K562 (cell line): ENCODE data around the gene KCNAB1. TPM values are rescaled to one million over a fixed set of nuclear protein-coding genes. Genes with fewer than 3 reads are reported as not detected.

Source experiments
- ATAC-seq: fragments of 200-7000 bp; cut with Tn5 transposase; 3 replicates; pipeline ENCODE4 v1.9.1; 2020; ENCODE audit warnings: moderate library complexity
- BruUV-seq: library from RNA; stranded (reverse); fragments of 400-500 nt; replicated peaks from 2 replicates; lab custom pipeline; 2021; lab: Mats Ljungman, UMichigan
- CTCF ChIA-PET: fragments of 300-600 bp; formaldehyde crosslinking; extraction: SDS; loops from one replicate; lab custom pipeline; 2021; ENCODE audit warnings: low intra/inter-chr PET ratio; lab: Yijun Ruan, JAX
- POLR2A ChIA-PET: fragments of 300-600, 350-650 bp; sonication (Branson Sonifier 250); formaldehyde crosslinking; extraction: SDS; loops from one replicate; lab custom pipeline; 2021; ENCODE audit warnings: antibody characterized with exemption, inconsistent platforms; lab: Yijun Ruan, JAX
- DNase-seq, 4 experiments: peaks; one replicate each; pipeline versions ENCODE4 v3.0.0 to v3.0.0-alpha.2; 2011 to 2018; ENCODE audit warnings: low spot score in 3 of 4, mixed read lengths in 3 of 4; ENCODE audit errors: extremely low read depth in 1 of 4
- FAIRE-seq: peaks from 2 replicates; lab custom pipeline; 2011; peaks lifted over from hg19 to GRCh38; lab: Jason Lieb, UNC
- H2AFZ ChIP-seq: 2 replicates; pipeline ENCODE4 v1.6.0; 2011; ENCODE audit warnings: low read depth, low read length, control low read depth, inconsistent platforms
- H3K27ac ChIP-seq: fragments of 200-600 bp; 3 replicates; pipeline ENCODE4 v1.8.0; 2011; ENCODE audit warnings: low read depth, mild to moderate bottlenecking, control low read depth, inconsistent platforms, low read length, moderate library complexity, mixed read lengths; ENCODE audit errors: extremely low read depth
- H3K27me3 ChIP-seq, 2 experiments: fragments of 300-600 bp in 1 of 2; 2 replicates in 1 of 2; 3 replicates in 1 of 2; pipeline versions ENCODE4 v1.6.0 to v1.8.0; 2011; ENCODE audit warnings: inconsistent platforms in 2 of 2, low read length in 2 of 2, mild to moderate bottlenecking in 1 of 2, mixed read lengths in 1 of 2, moderate library complexity in 1 of 2; ENCODE audit not compliant: control insufficient read depth in 2 of 2, insufficient read depth in 2 of 2
- H3K36me3 ChIP-seq: fragments of 300-600 bp; 3 replicates; pipeline ENCODE4 v1.8.0; 2011; ENCODE audit warnings: mild to moderate bottlenecking, low read length, inconsistent platforms; ENCODE audit not compliant: control insufficient read depth, insufficient read depth
- H3K4me1 ChIP-seq, 2 experiments: fragments of 200-600 bp in 1 of 2; replicated peaks in 1 of 2; 2 replicates in 1 of 2; 3 replicates in 1 of 2; pipeline versions ENCODE4 v1.5.1 to v1.8.0; 2011; ENCODE audit warnings: inconsistent platforms in 2 of 2, low read length in 2 of 2, mild to moderate bottlenecking in 1 of 2, mixed read lengths in 1 of 2, moderate library complexity in 1 of 2; ENCODE audit not compliant: control insufficient read depth in 2 of 2, insufficient read depth in 2 of 2
- H3K4me2 ChIP-seq: 2 replicates; pipeline ENCODE4 v1.6.1; 2011; ENCODE audit warnings: low read length, control low read depth, inconsistent platforms, mixed read lengths; ENCODE audit not compliant: insufficient read depth
- H3K4me3 ChIP-seq: fragments of 200-600 bp; sonication (generic), shearing (Covaris generic); 2 replicates; pipeline ENCODE4 v1.5.1; 2016; ENCODE audit warnings: control low read depth, inconsistent platforms
- H3K79me2 ChIP-seq: fragments of 200-600 bp; 3 replicates; pipeline ENCODE4 v1.8.0; 2011; ENCODE audit warnings: low read length, inconsistent platforms; ENCODE audit not compliant: control insufficient read depth, insufficient read depth
- H3K9ac ChIP-seq, 2 experiments: 2 replicates each; pipeline versions ENCODE4 v1.6.0 to v1.6.1; 2011; ENCODE audit warnings: low read depth in 2 of 2, low read length in 2 of 2, control low read depth in 1 of 2, inconsistent platforms in 1 of 2, mild to moderate bottlenecking in 1 of 2, mixed read lengths in 1 of 2; ENCODE audit not compliant: insufficient read depth in 1 of 2
- H3K9me1 ChIP-seq: one replicate; pipeline ENCODE4 v1.6.0; 2011; ENCODE audit warnings: inconsistent platforms, mild to moderate bottlenecking, low read length, moderate library complexity; ENCODE audit not compliant: control insufficient read depth, insufficient read depth
- H3K9me3 ChIP-seq: replicated peaks from 2 replicates; pipeline ENCODE4 v1.5.1; 2011; ENCODE audit warnings: low read depth, low read length, inconsistent platforms; ENCODE audit not compliant: control insufficient read depth, insufficient read depth
- H4K20me1 ChIP-seq: replicated peaks from 2 replicates; pipeline ENCODE4 v1.6.1; 2011; ENCODE audit warnings: low read length, inconsistent platforms, mixed read lengths; ENCODE audit not compliant: control insufficient read depth, insufficient read depth
- ESRRB ChIP-seq: fragments of 250-450 bp; sonication (Bioruptor Pico); IDR thresholded peaks from 2 replicates; pipeline ENCODE4 v1.5.0; 2020; ENCODE audit warnings: mild to moderate bottlenecking, moderate library complexity, borderline replicate concordance
- HMG20A ChIP-seq: fragments of 450-650 bp; formaldehyde crosslinking; conservative IDR thresholded peaks from 2 replicates; pipeline ENCODE4 v1.4.0; 2020; ENCODE audit warnings: mild to moderate bottlenecking, mixed read lengths
- MYNN ChIP-seq, 2 experiments: sonication (generic); formaldehyde crosslinking in 1 of 2; IDR thresholded peaks; 2 replicates each; pipeline versions ENCODE4 v1.5.0 to v1.6.1; 2016 to 2020; ENCODE audit warnings: antibody characterized with exemption in 1 of 2, missing genetic modification reagents in 1 of 2
- NCOA1 ChIP-seq: fragments of 450-650 bp; IDR thresholded peaks from 2 replicates; pipeline ENCODE4 v1.6.1; 2016; ENCODE audit warnings: low read depth
- NFYB ChIP-seq: IDR thresholded peaks from 2 replicates; pipeline ENCODE4 v1.6.1; 2011; ENCODE audit warnings: mild to moderate bottlenecking, moderate library complexity; ENCODE audit not compliant: insufficient read length; ENCODE audit errors: extremely low read depth
- NR3C1 ChIP-seq: sonication (generic); formaldehyde crosslinking; IDR thresholded peaks from 2 replicates; pipeline ENCODE4 v1.8.1; 2022; ENCODE audit warnings: missing genetic modification reagents
- PBX2 ChIP-seq, 2 experiments: IDR thresholded peaks in 1 of 2; conservative IDR thresholded peaks in 1 of 2; 2 replicates each; pipeline ENCODE4 v1.6.1; 2016; ENCODE audit warnings: low read depth in 2 of 2, mild to moderate bottlenecking in 1 of 2, missing compliant biosample characterization in 1 of 2, missing genetic modification characterization in 1 of 2, moderate library complexity in 1 of 2
- PHTF2 ChIP-seq: fragments of 250-450 bp; sonication (Bioruptor Pico); IDR thresholded peaks from 2 replicates; pipeline ENCODE4 v1.5.0; 2021; ENCODE audit warnings: mild to moderate bottlenecking
- RBM22 ChIP-seq: fragments of 200-400 bp; formaldehyde crosslinking; IDR thresholded peaks from 2 replicates; pipeline ENCODE4 v1.6.1; 2018; ENCODE audit warnings: low read length, low read depth; ENCODE audit not compliant: poor library complexity, severe bottlenecking
- RHOXF2B ChIP-seq: fragments of 250-450 bp; sonication (Bioruptor Pico); conservative IDR thresholded peaks from 2 replicates; pipeline ENCODE4 v1.5.1; 2021
- SETDB1 ChIP-seq: IDR thresholded peaks from one replicate; pipeline ENCODE4 v1.6.1; 2012; ENCODE audit warnings: low read length, control low read depth, inconsistent platforms
- STAT5B ChIP-seq: fragments of 250-450 bp; sonication (Bioruptor Pico); IDR thresholded peaks from 2 replicates; pipeline ENCODE4 v1.8.0; 2021; ENCODE audit warnings: mild to moderate bottlenecking, inconsistent platforms
- TAF15 ChIP-seq: fragments of 200-400 bp; formaldehyde crosslinking; IDR thresholded peaks from 2 replicates; pipeline ENCODE4 v1.6.1; 2017; ENCODE audit warnings: mild to moderate bottlenecking, low read depth, low read length, moderate library complexity
- TCF7 ChIP-seq: sonication (generic); IDR thresholded peaks from 2 replicates; pipeline ENCODE4 v1.6.1; 2016; ENCODE audit warnings: antibody characterized with exemption, borderline replicate concordance
- ZNF124 ChIP-seq: sonication (generic); formaldehyde crosslinking; IDR thresholded peaks from 2 replicates; pipeline ENCODE4 v1.8.1; 2022; ENCODE audit warnings: missing genetic modification reagents
- ZNF764 ChIP-seq: fragments of 250-450 bp; sonication (Bioruptor Pico); IDR thresholded peaks from 2 replicates; pipeline ENCODE4 v1.4.0; 2020; ENCODE audit warnings: low read depth, mild to moderate bottlenecking, moderate library complexity
- WGBS: fragments of 100-300 bp; shearing (Covaris generic); methylation state at CpG from one replicate; pipeline ENCODE4 v1.1.6; 2016; ENCODE audit warnings: low coverage, mixed read lengths; ENCODE audit not compliant: insufficient coverage; ENCODE audit errors: missing lambda C conversion rate; 5-methylcytosine and 5-hydroxymethylcytosine counted together
- in situ Hi-C: fragments of 300-500 bp; cut with MboI; formaldehyde crosslinking; loops from 4 replicates; pipeline ENCODE4 v1.15.0; 2018; ENCODE audit warnings: inconsistent platforms, mixed read lengths
- intact Hi-C: fragments of 100-400 bp; cut with micrococcal nuclease; formaldehyde crosslinking; loops from 2 replicates; pipeline ENCODE4 v1.14.2; 2022
- polyA plus RNA-seq, 8 experiments: library from polyadenylated mRNA; depleted of rRNA in 4 of 8; stranded (reverse) in 5 of 8; unstranded in 3 of 8; fragments of >200 nt; fragmentation: Nextera tagmentation in 2 of 8; fragmentation: Illumina TruSeq in 1 of 8; extraction: Ambion mirVana in 2 of 8; extraction: Trizol in 1 of 8; gene quantifications; 2 replicates each; pipeline versions ENCODE4 v1.2.1 to v1.2.3, GENCODE V29; 2011 to 2014; ENCODE audit warnings: inconsistent platforms in 1 of 8, missing spikeins in 1 of 8
- total RNA-seq, 7 experiments: library from RNA; depleted of rRNA in 6 of 7; stranded (reverse); fragments of >200 nt in 6 of 7; fragmentation: Illumina TruSeq in 2 of 7; extraction: Trizol in 2 of 7; gene quantifications; 2 replicates each; pipeline versions ENCODE4 v1.2.1 to v1.2.3, GENCODE V29; 2011 to 2021; ENCODE audit warnings: low replicate concordance in 1 of 7

Gene KCNAB1
- total and polyA plus RNA-seq, 9 of the 15 experiments (the other 6 are each of a cell fraction or from before 2014, with no cell fraction given): 0.14 to 1.2 (median 0.51) TPM

GRCh38 chr3:156256256-156256655 is 135.9 kb downstream of the KCNAB1 start:
- no peak for DNase-seq
- H3K9me1 ChIP-seq: no peaks in the 10 kb centered on the region
- H3K4me2 ChIP-seq: no peak overlapping the region
- TF ChIP-seq HMG20A (CRISPR knock-in tag): no peak
- no peak for TF ChIP-seq ZNF124 (CRISPR knock-in tag)
- no peak for TF ChIP-seq NCOA1
- no peak for TF ChIP-seq STAT5B (CRISPR knock-in tag)
- TF ChIP-seq, all 486 proteins: peak for 0
- Histone ChIP-seq H3K9ac (no peak overlapping the region), H3K79me2 (no peaks in the 10 kb centered on the region), H3K27me3 (no peaks in the 10 kb centered on the region; a peak in 1 of 5 replicates), H3K36me3 (no peaks in the 10 kb centered on the region), H4K20me1 (no peaks in the 10 kb centered on the region), H3K4me3 (no peak overlapping the region), H3K9me3 (no peaks in the 10 kb centered on the region), H3K4me1 (no peaks in the 10 kb centered on the region), H2AFZ (no peak overlapping the region), H3K27ac (no peak overlapping the region)
- FAIRE-seq (no peak), ATAC-seq (no peak)
- WGBS: 0% methylated on average over 4 of the region's 4 CpGs
- ChIA-PET POLR2A (interaction anchor here (0.7 kb wide), 1 partner anchor 41 kb away, joined by 3 read pairs; no protein-coding TSS in a partner anchor), CTCF (no interaction called here)
- in situ Hi-C loops (no loop called here), intact Hi-C loops (no loop called here)
- no TSS peak for BruUV-seq

GRCh38 chr3:156256945-156257344 is 136.6 kb downstream of the KCNAB1 start:
- Histone ChIP-seq H2AFZ (no peak overlapping the region), H3K9ac (no peak overlapping the region), H3K36me3 (no peaks in the 10 kb centered on the region), H3K9me1 (no peaks in the 10 kb centered on the region), H3K27ac (no peak overlapping the region), H3K27me3 (no peaks in the 10 kb centered on the region; a peak in 1 of 5 replicates), H3K4me3 (no peak overlapping the region), H4K20me1 (no peaks in the 10 kb centered on the region), H3K4me1 (no peaks in the 10 kb centered on the region), H3K79me2 (no peaks in the 10 kb centered on the region), H3K4me2 (no peak overlapping the region), H3K9me3 (no peaks in the 10 kb centered on the region)
- ChIA-PET POLR2A (no interaction called here), CTCF (no interaction called here)
- in situ Hi-C loops (no loop called here), intact Hi-C loops (no loop called here)
- no TSS peak for BruUV-seq
- ATAC-seq (no peak), FAIRE-seq (no peak), DNase-seq (no peak)
- TF ChIP-seq TCF7 (no peak), ESRRB (CRISPR knock-in tag) (no peak), ZNF764 (CRISPR knock-in tag) (no peak), RHOXF2B (CRISPR knock-in tag) (no peak), RBM22 (no peak), MYNN (IDR thresholded peaks at IDR 0.05) (no peak), MYNN (CRISPR knock-in tag; IDR thresholded peaks at IDR 0.05) (no peak), PBX2 (CRISPR knock-in tag; IDR thresholded peaks at IDR 0.05; ENCODE audit: low read depth) (no peak), PBX2 (tag; conservative IDR thresholded peaks at IDR 0.05; ENCODE audit: low read depth) (no peak), NR3C1 (no peak), PHTF2 (CRISPR knock-in tag) (no peak), NFYB (no peak), TAF15 (no peak), SETDB1 (no peak)
